Measurements from ENCODE around the gene ANO1.

GRCh38 chr11:70122490-70123198, 44.5 kb downstream of the ANO1 start:
- TF ChIP-seq CTCF (IDR thresholded peaks at IDR 0.05; ENCODE audit: low read length): no peak
- no peak for TF ChIP-seq EZH2 (IDR thresholded peaks at IDR 0.05; ENCODE audit: borderline replicate concordance, low read length)
